Trophoblast cell (in vitro differentiated cells and primary cell): Measurements from ENCODE around the gene SLN.

Experiments used
- DNase-seq, 2 donors: peaks; one replicate each; pipeline ENCODE4 v3.0.0-alpha.2; 2016
- H2AFZ ChIP-seq: 2 replicates; pipeline ENCODE4 v1.6.1; 2013; ENCODE audit warnings: low read length, moderate library complexity, mild to moderate bottlenecking; ENCODE audit not compliant: insufficient read depth, poor library complexity
- H2AK5ac ChIP-seq: 2 replicates; pipeline ENCODE4 v1.6.1; 2013; ENCODE audit warnings: mild to moderate bottlenecking, low read length
- H2BK120ac ChIP-seq: 2 replicates; pipeline ENCODE4 v1.6.1; 2013; ENCODE audit warnings: low read length, mild to moderate bottlenecking, moderate library complexity; ENCODE audit not compliant: insufficient read depth, poor library complexity
- H2BK12ac ChIP-seq: 2 replicates; pipeline ENCODE4 v1.6.1; 2013; ENCODE audit warnings: mild to moderate bottlenecking, low read length, moderate library complexity
- H2BK5ac ChIP-seq: 2 replicates; pipeline ENCODE4 v1.6.1; 2013; ENCODE audit warnings: low read length, low read depth, moderate library complexity, mild to moderate bottlenecking; ENCODE audit not compliant: poor library complexity
- H3K14ac ChIP-seq: 2 replicates; pipeline ENCODE4 v1.6.1; 2013; ENCODE audit warnings: mild to moderate bottlenecking, low read length
- H3K18ac ChIP-seq: 2 replicates; pipeline ENCODE4 v1.6.1; 2013; ENCODE audit warnings: mild to moderate bottlenecking, low read length
- H3K23ac ChIP-seq: 2 replicates; pipeline ENCODE4 v1.6.1; 2013; ENCODE audit warnings: low read length
- H3K27ac ChIP-seq: 2 replicates; pipeline ENCODE4 v1.5.1; 2013; ENCODE audit warnings: low read depth, mild to moderate bottlenecking, inconsistent platforms, low read length, moderate library complexity
- H3K27me3 ChIP-seq: 2 replicates; pipeline ENCODE4 v1.6.1; 2013; ENCODE audit warnings: inconsistent platforms, mild to moderate bottlenecking, low read length, moderate library complexity; ENCODE audit not compliant: insufficient read depth
- H3K36me3 ChIP-seq, 2 experiments: 1 replicate in 1 of 2; 2 replicates in 1 of 2; pipeline ENCODE4 v1.6.1; 2013; ENCODE audit warnings: low read length in 2 of 2, mild to moderate bottlenecking in 2 of 2, moderate library complexity in 1 of 2; ENCODE audit not compliant: insufficient read depth in 2 of 2, control insufficient read depth in 1 of 2
- H3K4ac ChIP-seq: 2 replicates; pipeline ENCODE4 v1.6.1; 2013; ENCODE audit warnings: low read depth, mild to moderate bottlenecking, low read length, moderate library complexity
- H3K4me1 ChIP-seq, 2 experiments: 1 replicate in 1 of 2; 2 replicates in 1 of 2; pipeline ENCODE4 v1.6.1; 2013; ENCODE audit warnings: low read length in 2 of 2, mild to moderate bottlenecking in 2 of 2, moderate library complexity in 1 of 2; ENCODE audit not compliant: insufficient read depth in 2 of 2, control insufficient read depth in 1 of 2
- H3K4me2 ChIP-seq: 2 replicates; pipeline ENCODE4 v1.6.1; 2013; ENCODE audit warnings: inconsistent platforms, mild to moderate bottlenecking, low read length, moderate library complexity
- H3K4me3 ChIP-seq: 2 replicates; pipeline ENCODE4 v1.5.1; 2013; ENCODE audit warnings: mild to moderate bottlenecking, low read depth, low read length, inconsistent platforms
- H3K79me1 ChIP-seq: one replicate; pipeline ENCODE4 v1.6.1; 2013; ENCODE audit warnings: low read length
- H3K79me2 ChIP-seq: 2 replicates; pipeline ENCODE4 v1.6.1; 2013; ENCODE audit warnings: low read length, mild to moderate bottlenecking; ENCODE audit not compliant: control insufficient read depth, insufficient read depth, poor library complexity
- H3K9ac ChIP-seq: 2 replicates; pipeline ENCODE4 v1.6.1; 2013; ENCODE audit warnings: mild to moderate bottlenecking, low read length
- H3K9me3 ChIP-seq: 2 replicates; pipeline ENCODE4 v1.6.1; 2013; ENCODE audit warnings: low read depth, mild to moderate bottlenecking, control low read depth, inconsistent platforms, low read length; ENCODE audit not compliant: insufficient read depth
- H4K12ac ChIP-seq: 2 replicates; pipeline ENCODE4 v1.6.1; 2013; ENCODE audit warnings: low read depth, mild to moderate bottlenecking, low read length, moderate library complexity
- H4K8ac ChIP-seq: 2 replicates; pipeline ENCODE4 v1.6.1; 2013; ENCODE audit warnings: low read depth, mild to moderate bottlenecking, low read length, moderate library complexity
- H4K91ac ChIP-seq: one replicate; pipeline ENCODE4 v1.6.1; 2013; ENCODE audit warnings: low read depth, mild to moderate bottlenecking, low read length, moderate library complexity
- WGBS: extraction: QIAGEN DNeasy Blood & Tissue Kit; methylation state at CpG from one replicate; pipeline ENCODE4 v1.1.7; 2013; ENCODE audit warnings: missing lambda C conversion rate; ENCODE audit not compliant: insufficient read length, insufficient coverage; ENCODE audit errors: extremely low coverage; 5-methylcytosine and 5-hydroxymethylcytosine counted together

SLN gene

DNA sequence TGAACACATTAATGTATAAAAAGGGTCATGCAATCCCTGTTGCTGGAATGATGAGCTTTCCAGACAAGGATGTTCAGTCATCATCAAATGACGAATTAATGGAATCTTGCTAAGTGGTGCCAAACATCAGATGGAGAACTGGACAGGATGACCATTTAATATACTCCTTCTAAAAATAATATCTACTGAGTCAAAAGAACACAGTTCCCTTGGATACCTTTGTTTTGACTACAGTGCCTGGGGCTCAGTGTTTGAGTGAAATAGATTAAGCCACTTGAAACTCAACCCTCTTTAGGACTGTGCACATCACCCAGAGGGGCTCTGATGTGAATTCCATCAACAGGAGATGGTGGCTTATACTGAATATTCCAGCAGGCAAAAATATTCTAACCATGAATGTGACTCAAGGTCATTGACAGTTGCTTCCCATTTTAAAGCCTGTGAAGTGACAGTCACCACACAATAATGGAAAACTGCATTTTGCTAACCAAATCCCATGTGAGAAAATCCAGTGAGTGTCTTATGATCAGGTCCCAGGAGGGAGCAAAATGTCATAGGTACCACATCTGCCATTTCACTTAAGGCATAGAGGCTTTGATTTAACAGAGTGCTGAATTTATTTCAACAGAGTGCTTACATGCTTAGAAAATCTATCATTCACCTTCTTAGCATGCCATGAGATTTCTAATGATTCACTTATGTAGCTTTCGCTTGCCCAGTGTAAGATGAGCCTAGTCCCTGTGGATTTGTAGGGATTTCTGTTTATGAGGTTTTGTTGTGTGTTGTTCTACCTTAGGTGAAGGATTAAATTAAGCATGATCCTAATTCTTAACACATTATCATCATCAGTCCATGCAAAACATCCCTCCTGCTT, 41.3 kb upstream of the SLN start:
- H3K14ac ChIP-seq = no peak overlapping the region
- H3K4me3 ChIP-seq = no peak overlapping the region
- DNase-seq = peak in 1 of 2 donors; percentile 52
- no peak overlapping the region for H2AK5ac ChIP-seq
- H3K9ac ChIP-seq = no peak overlapping the region
- H2BK120ac ChIP-seq = no peak overlapping the region
- H4K12ac ChIP-seq = no peak overlapping the region
- H3K79me2 ChIP-seq = no peaks in the 10 kb centered on the region
- no peaks in the 10 kb centered on the region for H3K36me3 ChIP-seq
- H3K4ac ChIP-seq = no peak overlapping the region
- no peak overlapping the region for H3K4me2 ChIP-seq
- H2BK12ac ChIP-seq = no peak overlapping the region
- no CpG with 5 or more reads among the region's 2 CpGs for WGBS
- no peak overlapping the region for H2AFZ ChIP-seq
- no peak overlapping the region for H3K18ac ChIP-seq
- H3K79me1 ChIP-seq = no peaks in the 10 kb centered on the region
- H3K9me3 ChIP-seq = no peaks in the 10 kb centered on the region
- no peak overlapping the region for H3K23ac ChIP-seq
- no peaks in the 10 kb centered on the region for H3K4me1 ChIP-seq
- no peak overlapping the region for H3K27ac ChIP-seq
- no peak overlapping the region for H2BK5ac ChIP-seq
- no peaks in the 10 kb centered on the region for H3K27me3 ChIP-seq
- no peak overlapping the region for H4K91ac ChIP-seq
- no peak overlapping the region for H4K8ac ChIP-seq

DNA sequence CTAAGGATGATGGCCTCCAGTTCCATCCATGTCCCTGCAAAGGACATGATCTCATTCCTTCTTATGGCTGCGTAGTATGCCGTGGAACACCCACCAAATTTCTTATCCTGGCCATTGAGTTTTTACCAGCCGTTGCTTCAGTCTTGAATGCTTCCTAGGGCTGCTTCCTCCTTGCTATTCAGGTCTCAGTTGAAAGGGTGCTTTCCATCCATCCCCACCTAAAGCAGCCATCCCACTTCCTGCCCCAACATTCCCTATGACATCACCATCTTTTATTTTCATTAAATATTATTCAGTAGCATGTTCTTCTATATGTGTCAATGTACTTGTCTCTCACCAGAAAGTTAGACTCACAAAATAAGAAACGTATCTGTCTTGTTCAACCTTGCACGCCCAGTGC, 40.7 kb upstream of the SLN start:
- Histone ChIP-seq H3K79me1 (no peaks in the 10 kb centered on the region), H2BK12ac (no peak overlapping the region), H2AFZ (no peak overlapping the region), H3K14ac (no peak overlapping the region), H4K8ac (no peak overlapping the region), H3K4ac (no peak overlapping the region), H3K79me2 (no peaks in the 10 kb centered on the region), H2BK5ac (no peak overlapping the region), H3K4me3 (no peak overlapping the region), H3K27ac (no peak overlapping the region), H2AK5ac (no peak overlapping the region), H3K18ac (no peak overlapping the region), H3K23ac (no peak overlapping the region), H3K4me2 (no peak overlapping the region), H3K9me3 (no peaks in the 10 kb centered on the region), H4K12ac (no peak overlapping the region), H3K27me3 (no peaks in the 10 kb centered on the region), H3K4me1 (peaks cover 0 to 5% of the 10 kb centered on the region in 2 experiments), H3K9ac (no peak overlapping the region), H2BK120ac (no peak overlapping the region), H4K91ac (no peak overlapping the region), H3K36me3 (no peaks in the 10 kb centered on the region)
- DNase-seq = no peak
- no CpG with 5 or more reads among the region's 5 CpGs for WGBS

DNA sequence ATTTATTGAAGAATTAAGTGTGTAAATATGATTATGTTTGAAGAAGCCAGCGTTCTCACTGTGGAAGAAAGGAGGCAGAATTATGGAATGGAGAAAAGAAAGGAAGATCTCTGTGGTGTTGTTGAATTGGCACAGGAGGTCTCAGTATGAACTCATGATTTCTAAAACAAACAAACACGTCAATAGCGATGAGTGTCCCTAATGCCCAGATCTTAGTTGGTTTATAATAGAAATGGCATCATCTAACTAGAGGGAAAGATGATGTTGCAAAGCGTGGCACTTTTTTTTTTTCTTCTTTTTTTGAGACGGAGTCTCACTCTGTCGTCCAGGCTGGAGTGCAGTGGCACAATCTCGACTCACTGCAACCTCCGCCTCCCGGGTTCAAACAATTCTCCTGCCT, 39.2 kb upstream of the SLN start:
- no peak overlapping the region for H2AK5ac ChIP-seq
- no peaks in the 10 kb centered on the region for H3K79me1 ChIP-seq
- H3K23ac ChIP-seq = no peak overlapping the region
- H4K8ac ChIP-seq = no peak overlapping the region
- DNase-seq = no peak
- H4K91ac ChIP-seq = no peak overlapping the region
- no peak overlapping the region for H2BK12ac ChIP-seq
- peaks cover 0 to 6% of the 10 kb centered on the region in 2 experiments for H3K4me1 ChIP-seq
- H3K14ac ChIP-seq = no peak overlapping the region
- H3K79me2 ChIP-seq = no peaks in the 10 kb centered on the region
- H3K18ac ChIP-seq = no peak overlapping the region
- no peak overlapping the region for H3K27ac ChIP-seq
- H3K4me3 ChIP-seq = no peak overlapping the region
- H3K9me3 ChIP-seq = no peaks in the 10 kb centered on the region
- no peak overlapping the region for H3K9ac ChIP-seq
- H3K27me3 ChIP-seq = no peaks in the 10 kb centered on the region
- no peak overlapping the region for H2BK5ac ChIP-seq
- no peak overlapping the region for H4K12ac ChIP-seq
- no peaks in the 10 kb centered on the region for H3K36me3 ChIP-seq
- no peak overlapping the region for H3K4me2 ChIP-seq
- H3K4ac ChIP-seq = no peak overlapping the region
- no CpG with 5 or more reads among the region's 9 CpGs for WGBS
- H2AFZ ChIP-seq = no peak overlapping the region
- no peak overlapping the region for H2BK120ac ChIP-seq

DNA sequence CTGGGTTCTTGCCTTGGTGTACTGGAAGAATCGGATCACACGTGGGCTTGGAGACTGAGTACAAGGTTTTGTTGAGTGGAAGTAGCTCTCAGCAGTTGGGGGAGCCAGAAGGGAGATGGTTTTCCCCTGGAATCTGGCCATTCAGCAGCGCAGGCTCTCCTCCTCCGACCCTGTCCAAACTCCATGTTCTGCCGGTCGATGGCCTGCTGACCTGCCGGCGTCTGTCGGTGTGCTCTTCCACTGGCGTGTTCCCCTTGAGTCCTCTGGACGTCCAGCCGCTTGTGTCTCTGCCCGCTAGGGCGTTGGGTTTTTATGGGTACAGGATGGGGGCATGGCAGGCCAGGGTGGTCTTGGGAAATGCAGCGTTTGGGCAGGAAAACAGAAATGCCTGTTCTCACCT, 38.5 kb upstream of the SLN start:
- H3K4me3 ChIP-seq = peak overlapping the region; percentile 30
- H3K4ac ChIP-seq = no peak overlapping the region
- H3K18ac ChIP-seq = no peak overlapping the region
- no peaks in the 10 kb centered on the region for H3K36me3 ChIP-seq
- H4K12ac ChIP-seq = no peak overlapping the region
- H3K23ac ChIP-seq = no peak overlapping the region
- no peak overlapping the region for H4K91ac ChIP-seq
- H3K27ac ChIP-seq = no peak overlapping the region
- H3K9ac ChIP-seq = no peak overlapping the region
- no peaks in the 10 kb centered on the region for H3K79me2 ChIP-seq
- DNase-seq = no peak
- H3K4me1 ChIP-seq = peaks cover 0 to 6% of the 10 kb centered on the region in 2 experiments
- no peak overlapping the region for H4K8ac ChIP-seq
- no peak overlapping the region for H2AK5ac ChIP-seq
- H2BK120ac ChIP-seq = no peak overlapping the region
- H3K14ac ChIP-seq = no peak overlapping the region
- WGBS = no CpG with 5 or more reads among the region's 15 CpGs
- no peaks in the 10 kb centered on the region for H3K79me1 ChIP-seq
- H2AFZ ChIP-seq = no peak overlapping the region
- H3K4me2 ChIP-seq = no peak overlapping the region
- H2BK12ac ChIP-seq = no peak overlapping the region
- H3K27me3 ChIP-seq = no peaks in the 10 kb centered on the region
- H2BK5ac ChIP-seq = no peak overlapping the region
- H3K9me3 ChIP-seq = no peaks in the 10 kb centered on the region
